SIG-M5 treated with dmso at 0.1 percent for 504 hours (cell line): ENCODE measurements around the gene KYAT1.
"Not testable (repeated sequence)": the region's sequence is repeated elsewhere in the genome, so short reads cannot be mapped to it uniquely, and the experiment has no call there.

Experiments used
- DNase-seq: peaks from one replicate; lab custom pipeline; 2025; ENCODE audit not compliant: unreplicated experiment; lab: John Stamatoyannopoulos, UW

Gene KYAT1

DNA sequence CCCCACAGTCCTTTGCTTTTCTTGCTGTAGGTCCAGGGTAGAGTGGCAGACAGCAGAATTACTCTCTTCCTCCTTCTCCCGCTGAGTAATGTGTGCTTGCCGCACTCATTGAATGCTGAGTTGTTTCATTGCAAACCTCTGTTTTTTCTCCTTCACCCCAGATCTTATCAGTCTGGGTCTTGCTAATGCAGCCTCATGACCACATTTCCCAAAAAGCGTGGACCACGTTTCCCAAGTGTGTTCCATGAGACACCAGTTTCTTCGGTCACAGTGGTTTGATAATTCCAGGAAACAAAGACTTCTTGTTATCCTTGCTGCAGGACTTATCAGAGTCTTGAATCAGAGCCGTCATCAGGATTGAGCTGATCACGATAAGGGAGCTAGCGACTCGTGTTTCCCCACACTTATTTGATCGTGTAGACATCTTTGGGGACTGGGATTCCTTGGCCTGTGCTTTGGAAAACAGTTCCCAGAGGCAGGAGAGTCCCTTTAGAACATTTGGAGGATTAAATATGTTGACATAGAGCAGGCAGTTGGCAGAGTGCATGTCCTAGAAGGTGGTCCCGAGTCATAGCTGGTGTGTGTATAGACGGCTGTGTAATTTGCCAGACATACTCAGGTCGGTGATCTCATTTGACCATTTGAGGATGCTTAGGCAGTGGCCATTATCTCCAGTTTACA is 4.6 kb upstream of the KYAT1 start:
- no peak for DNase-seq

DNA sequence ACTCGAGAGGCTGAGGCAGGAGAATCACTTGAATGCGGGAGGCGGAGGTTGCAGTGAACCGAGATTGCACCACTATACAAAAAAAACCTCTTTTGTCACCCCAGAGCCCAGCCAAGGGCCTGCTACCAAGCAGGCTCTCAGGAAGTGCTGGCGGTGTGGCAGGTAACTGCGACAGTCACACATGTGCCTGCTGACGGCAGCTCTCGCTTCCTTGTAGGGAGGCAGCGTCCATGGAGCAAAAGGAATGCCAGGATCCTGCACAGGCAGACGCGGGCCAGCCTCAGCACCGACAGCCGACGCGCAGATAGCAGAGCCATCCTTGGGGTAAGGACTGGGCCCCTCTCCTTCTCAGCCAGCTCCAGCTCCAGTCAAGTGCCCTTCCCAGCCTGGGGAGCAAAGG is 4.0 kb upstream of the KYAT1 start:
- DNase-seq, result no peak

DNA sequence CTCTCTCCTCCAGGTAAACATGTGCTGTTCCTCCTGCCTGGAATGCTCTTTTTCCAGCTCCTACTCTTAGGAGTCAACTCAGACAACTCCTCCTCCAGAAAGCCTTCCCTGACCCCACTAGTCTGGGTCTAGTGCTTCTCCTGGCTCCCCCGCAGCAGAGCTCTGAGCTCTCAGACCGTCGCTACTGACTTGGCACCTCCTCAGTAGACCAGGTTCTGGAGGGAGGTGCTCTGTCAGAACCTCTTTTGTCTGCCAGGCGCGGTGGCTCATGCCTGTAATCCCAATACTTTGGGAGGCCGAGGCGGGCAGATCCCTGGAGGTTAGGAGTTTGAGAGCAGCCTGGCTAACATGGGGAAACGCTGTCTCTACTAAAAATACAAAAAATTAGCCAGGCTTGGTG is 3.6 kb upstream of the KYAT1 start:
- no peak for DNase-seq

DNA sequence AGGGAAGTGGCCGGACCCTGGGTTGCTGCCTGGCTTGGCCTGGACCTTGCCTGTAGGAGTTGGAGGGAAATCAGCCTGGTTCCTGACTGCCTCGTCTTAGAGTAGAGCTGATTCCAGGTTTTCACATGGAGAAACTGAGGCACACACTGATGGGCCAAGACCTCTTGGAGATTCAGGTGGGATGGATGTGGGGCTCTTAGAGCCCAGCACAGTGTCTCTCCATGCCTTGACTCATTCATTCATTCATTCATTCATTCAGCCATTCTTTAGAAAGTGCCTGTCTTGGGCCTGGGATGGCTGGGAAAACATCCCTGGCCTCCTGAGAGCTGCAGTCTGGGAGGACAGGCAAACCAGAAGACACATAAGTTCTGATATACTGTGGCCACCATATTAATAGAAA is 2.4 kb upstream of the KYAT1 start:
- no peak for DNase-seq

DNA sequence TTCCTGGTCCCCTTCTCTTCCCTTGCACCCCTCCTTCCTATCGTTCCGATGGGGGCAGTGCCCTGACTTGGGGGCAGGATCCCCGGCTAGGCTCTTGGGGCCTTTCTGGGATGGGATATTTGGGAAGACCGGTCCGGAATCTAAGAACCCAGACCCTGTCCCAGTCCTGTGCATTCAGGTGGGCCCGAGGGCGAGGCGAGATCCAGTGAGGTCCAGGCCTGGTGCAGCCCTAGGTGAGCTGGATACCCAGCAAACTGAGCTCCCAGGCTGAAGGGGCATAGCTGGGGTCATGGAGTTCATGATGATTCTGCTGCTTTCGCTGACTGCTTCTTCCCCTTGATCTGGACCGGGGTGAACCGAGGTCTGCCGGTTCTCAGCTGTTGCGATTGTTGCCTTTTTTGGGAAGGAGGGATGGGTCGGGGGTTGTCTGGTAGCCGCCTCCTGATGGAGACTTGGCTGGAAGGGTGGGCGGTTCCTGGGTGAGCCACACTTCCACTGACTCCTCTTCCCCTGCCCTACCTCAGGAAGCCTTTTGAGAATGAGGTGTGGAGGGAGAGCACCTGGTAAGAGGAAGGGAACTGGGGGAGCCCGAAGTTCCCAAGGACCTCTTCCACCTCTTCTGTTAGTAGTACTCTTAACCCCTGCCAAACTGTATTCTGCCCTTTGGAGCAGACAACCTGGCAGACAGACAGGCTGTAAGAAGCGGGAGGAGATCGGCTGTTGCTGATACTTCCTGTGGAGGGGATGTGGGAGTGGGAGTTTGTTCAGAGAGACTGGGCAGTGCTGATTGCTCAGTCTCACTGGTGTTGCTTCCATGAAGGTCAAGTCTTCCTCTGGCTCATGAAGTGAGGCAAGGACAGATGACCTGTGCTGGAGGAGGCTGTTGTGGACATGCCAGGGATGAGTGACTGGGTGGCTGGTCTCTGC is 1.2 kb upstream of the KYAT1 start:
- DNase-seq, result no peak

DNA sequence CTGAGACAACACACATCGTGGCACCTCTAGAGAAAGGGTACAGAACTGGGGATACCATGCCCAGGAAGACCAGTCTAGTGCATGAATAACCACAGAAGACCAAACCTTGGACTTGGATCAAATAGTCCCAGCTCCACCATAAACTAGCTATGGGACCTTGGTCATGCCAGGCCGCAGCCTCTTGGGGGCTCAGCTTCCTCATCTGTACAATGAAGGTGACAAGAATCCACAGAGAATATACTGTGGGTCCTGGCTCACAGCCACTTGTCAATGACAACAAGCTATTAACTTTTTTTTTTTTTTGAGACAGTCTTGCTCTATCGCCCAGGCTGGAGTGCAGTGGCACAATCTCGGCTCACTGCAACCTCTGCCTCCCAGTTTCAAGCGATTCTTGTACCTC is 3.9 kb downstream of the KYAT1 start:
- no peak for DNase-seq

DNA sequence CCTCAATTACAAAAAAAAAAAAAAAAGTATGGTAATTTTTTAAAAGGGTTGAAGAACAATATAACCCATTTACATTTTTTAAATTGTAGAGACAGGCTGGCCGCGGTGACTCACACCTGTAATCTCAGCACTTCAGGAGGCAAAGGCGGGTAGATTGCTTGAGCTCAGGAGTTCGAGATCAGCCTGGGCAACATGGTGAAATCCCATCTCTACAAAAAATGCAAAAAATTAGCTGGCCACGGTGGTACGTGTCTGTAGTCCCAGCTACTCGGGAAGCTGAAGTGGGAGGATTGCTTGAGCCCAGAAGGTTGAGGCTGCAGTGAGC is 10.8 kb downstream of the KYAT1 start:
- not testable (repeated sequence) for DNase-seq

DNA sequence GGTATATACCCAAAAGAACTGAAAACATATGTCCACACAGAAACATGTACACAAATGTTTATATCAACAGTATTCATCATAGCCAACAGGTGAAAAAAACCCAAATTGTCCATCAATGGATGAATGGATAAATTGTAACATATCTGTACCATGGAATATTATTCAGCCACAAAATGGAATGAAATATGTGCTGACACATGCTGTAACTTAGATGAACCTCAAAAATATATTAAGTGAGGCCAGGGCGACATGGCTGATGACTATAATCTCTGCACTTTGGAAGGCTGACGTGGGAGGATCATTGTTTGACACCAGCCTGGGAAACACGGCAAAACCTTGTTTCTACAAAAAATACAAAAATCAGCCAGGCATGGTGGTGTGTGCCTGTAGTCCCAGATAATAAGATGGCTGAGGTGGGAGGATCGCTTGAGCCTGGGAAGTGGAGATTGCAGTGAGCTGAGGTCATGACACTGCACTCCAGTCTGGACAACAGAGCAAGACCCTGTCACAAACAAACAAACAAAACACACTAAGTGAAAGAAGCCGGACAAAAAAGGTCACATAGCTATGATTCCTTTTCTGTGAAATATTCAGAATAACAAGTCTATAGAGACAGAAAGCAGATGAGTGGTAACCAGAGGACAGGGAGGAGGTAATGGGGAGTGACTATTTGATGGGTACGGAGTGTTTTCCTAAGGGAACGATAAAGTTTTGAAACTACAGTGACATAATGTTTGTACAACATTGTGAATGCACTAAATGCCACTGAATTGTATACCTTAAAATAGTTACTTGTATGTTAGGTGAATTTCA is 11.4 kb downstream of the KYAT1 start:
- DNase-seq, result no peak

DNA sequence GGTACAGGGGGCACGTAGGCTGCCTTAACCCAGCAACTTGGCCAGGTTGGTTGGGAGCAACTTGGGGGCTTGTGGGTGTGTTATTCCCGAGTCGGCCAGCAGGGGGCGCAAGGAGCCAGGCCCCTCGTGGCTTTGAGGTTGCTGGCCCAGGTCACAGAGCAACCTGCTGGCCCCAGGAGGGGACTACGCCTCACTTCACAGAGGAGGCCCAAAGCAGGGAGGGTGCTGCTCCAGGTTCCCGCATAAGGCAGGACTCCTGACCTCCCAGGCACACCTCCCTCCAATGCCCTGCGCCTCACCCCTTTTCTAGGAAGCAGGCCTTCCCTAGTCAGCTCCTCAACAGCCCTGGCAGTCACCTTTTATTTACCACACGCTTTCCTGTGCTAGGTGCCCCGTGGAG is 18.1 kb downstream of the KYAT1 start:
- peak; percentile 43 for DNase-seq

DNA sequence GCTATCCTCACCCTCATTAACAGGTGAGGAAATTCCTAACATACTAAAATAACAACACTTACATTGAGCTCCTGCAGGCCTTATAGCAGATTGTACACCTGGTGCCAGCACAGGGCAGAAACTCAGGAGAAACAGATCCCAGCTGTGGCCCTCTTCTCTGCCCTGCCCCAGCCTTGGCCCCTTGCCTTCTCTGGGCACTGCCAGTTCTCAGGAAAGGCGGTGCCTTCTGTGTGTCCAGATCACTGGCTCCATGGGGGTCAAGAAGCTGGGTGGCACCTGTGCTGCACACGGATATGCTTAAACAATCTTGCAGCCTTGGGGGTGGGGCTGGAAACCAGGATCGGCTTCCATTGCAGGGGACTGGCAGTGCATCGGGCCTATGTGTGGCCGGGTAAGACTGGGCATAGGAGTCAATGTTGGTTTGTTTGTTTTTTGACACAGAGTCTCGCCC is 19.3 kb downstream of the KYAT1 start:
- DNase-seq, result no peak

DNA sequence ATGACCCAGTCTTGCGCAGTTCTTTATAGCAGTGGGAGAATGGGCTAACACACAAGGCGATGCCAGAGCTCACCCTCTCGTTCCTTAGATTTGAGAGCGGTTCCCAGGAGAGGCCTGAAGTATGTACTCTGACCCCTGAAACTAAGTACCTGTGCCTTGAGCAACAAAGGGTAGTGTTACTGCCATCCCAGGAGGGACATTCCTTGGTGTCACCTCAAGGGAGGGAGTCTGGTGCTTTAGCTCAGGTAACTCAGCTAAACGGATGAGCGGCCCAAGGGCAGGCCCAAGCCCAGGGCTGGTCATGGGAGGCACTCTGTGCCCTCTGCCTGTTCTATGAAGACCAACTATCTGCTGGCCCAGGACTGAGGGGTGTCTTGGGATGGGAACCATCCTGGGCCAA is 20.2 kb downstream of the KYAT1 start:
- DNase-seq, result no peak

DNA sequence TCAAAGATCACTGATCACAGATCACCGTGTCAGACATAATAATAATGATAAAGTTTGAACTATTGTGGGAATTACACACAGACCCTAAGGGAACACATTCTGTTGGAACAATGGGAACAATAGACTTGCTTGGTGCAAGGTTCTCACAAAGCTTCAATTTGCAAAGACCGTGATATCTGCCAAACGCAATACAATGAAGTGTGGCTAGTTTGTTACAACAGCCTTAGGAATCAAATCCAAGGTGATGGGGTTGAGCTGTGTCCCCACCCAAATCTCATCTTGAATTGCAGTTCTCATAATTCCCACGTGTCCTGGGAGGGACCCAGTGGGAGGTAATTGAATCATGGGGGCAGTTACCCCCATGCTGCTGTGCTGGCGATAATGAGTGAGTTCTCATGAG is 20.8 kb downstream of the KYAT1 start:
- no peak for DNase-seq

DNA sequence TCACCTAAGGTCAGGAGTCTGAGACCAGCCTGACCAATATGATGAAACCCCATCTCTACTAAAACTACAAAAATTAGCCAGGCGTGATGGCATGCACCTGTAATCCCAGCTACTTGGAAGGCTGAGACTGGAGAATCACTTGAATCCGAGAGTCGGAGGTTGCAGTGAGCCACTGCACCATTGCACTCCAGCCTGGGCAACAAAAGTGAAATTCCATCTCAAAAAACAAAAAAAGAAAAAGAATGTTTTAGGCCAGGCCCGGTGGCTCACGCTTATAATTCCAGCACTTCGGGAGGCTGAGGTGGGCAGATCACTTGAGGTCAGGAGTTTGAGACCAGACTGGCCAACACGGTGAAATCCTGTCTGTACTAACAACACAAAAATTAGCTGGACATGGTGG is 23.3 kb downstream of the KYAT1 start:
- DNase-seq, result not testable (repeated sequence)

DNA sequence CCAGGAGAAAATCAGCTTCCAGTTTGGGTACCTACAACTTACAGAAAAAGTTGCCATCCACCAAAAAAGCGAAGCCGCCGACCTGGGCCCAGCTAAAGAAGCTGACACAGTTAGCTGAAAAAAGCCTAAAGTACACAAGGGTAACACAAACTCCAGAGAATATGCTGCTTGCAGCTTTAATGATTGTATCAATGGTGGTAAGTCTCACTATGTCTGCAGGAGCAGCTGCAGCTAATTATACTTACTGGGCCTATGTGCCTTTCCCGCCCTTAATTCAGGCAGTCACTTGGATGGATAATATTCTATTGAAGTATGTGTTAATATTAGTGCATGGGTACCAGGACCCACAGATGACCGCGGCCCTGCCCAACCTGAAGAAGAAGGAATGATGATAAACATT is 27.3 kb downstream of the KYAT1 start:
- DNase-seq, result not testable (repeated sequence)

DNA sequence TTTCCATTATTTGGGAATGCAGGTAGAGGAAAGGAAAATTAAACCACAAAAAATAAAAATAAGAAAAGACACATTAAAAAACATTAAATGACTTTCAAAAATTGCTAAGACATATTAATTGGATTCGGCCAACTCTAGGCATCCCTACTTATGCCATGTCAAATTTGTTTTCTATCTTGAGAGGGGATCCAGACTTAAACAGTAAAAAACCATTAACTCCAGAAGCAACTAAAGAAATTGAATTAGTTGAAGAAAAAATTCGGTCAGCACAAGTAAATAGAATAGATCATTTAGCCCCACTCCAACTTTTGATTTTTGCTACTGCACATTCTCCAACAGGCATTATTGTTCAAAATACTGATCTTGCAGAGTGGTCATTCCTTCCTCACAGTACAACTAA is 29.1 kb downstream of the KYAT1 start:
- DNase-seq, result not testable (repeated sequence)

DNA sequence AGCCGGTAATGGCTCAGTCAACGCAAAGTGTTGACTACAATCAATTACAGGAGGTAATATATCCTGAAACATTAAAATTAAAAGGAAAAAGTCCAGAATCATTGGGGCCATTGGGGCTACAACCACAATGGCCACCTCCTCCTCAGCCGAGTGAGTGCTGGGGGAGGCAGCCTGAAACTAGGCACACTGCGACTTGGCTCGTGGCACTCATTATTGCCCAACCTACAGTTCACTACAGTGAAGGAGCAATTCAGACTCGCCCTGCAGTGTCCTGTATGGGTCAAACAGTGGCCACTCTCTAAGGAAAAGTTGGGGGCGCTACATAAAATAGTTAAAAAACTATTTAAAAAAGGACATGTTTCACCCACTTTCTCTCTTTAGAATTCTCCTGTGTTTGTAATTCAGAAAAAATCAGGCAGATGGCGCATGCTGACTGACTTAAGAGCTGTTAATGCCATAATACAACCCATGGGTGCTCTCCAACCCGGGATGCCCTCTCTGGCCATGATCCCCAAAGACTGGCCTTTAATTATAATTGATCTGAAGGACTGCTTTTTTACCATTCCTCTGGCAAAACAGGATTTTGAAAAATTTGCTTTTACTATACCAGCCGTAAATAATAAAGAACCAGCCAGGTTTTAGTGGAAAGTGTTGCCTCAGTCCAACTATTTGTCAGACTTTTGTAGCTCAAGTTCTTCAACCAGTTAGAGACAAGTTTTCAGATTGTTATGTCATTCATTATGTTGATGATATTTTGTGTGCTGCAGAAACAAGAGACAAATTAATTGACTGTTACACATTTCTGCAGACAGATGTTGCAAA is 29.8 kb downstream of the KYAT1 start:
- peak; percentile 32 for DNase-seq

DNA sequence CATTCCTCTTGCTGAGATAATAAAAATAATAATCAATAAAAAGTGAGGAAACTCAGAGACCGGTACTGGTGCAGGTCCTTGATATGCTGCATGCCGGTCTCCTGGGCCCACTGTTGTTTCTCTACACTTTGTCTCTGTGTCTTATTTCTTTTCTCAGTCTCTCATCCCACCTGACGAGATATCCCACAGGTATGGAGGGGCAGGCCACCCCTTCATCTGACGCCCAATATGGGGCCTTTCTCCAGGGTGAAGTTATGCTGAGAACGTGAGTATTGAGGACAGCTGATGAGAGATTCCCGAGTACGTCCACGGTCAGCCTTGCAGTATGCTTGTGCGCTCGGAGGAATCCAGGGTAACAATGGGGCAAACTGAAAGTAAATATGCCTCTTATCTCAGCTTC is 30.7 kb downstream of the KYAT1 start:
- not testable (repeated sequence) for DNase-seq

DNA sequence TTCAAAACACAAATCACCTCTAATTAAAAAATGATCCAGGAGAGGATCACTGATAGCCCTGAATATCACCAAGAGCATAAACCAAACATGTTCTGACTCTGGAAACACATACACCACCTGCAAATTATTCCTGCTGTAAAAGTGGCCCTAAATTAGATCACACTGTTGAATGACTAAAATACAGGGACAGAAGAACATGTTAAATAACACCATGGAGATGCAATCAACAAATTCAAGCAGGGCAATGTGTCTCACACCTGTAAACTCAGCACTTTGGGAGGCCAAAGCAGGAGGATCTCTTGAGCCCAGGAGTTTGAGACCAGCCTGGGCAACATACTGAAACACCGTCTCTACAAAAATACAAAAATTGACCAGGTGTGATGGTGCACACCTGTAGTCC is 33.9 kb downstream of the KYAT1 start:
- DNase-seq, result no peak

DNA sequence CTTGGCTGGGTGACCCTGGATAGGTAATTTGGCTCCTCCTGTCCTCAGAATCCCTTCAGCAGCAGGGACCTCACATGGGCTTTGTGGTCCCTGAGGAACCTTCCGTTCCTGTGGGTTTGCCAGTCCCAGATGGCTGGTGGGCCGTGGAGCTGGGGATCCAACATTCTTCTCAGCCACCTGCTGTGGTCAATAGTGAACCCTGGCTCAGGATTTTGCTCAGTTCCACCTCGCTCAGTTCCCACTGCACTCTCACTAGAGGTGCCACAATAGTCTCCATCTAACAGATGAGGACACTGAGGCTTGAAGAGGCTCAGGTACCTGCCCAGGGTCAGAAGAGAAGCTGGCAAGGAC is 35.1 kb downstream of the KYAT1 start:
- no peak for DNase-seq

DNA sequence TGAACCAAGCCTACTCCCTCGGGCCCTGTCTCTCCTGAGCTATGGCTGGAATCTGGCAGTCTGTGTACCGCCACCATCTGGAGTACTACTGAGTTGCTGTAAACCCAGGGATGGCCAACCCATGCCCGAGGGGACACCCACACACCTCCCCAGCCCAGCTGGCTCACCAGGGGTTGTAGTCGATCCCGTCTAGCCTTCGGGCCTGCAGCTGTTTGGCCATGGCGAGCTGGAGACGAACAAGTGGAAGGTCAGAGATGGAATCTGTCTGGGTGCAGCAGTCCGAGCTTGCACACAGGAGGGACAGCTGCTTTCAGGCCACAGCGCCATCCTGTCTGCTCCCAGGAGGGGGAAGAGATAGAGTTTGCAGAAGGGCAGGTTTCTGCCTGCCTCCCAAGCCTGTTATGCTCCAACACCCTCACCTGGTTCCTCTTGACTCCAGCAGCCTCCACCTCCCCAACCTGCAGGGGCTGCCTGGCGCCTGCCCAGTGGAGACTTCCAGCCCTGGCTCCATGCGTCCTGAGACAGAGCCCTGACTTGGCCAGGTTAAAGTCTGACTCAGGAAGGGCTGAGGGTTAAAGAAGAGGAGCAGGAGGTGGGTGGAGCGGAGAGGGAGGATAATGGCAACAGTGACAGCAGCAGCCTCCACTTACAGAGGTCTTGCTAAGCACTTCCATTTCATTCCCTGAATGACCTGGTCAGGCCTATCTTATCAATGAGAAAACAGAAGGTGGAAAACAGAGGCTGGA is 36.4 kb downstream of the KYAT1 start:
- DNase-seq, result peak; percentile 18
